Measurements from ENCODE around the gene ULK3. TPM values are rescaled to one million over a fixed set of nuclear protein-coding genes. Genes with fewer than 3 reads are reported as not detected.
"Not testable (repeated sequence)": the region's sequence is repeated elsewhere in the genome, so short reads cannot be mapped to it uniquely, and the experiment has no call there.

The ULK3 gene
- total RNA-seq, 1 donor from 2014 or later, result 34.1 TPM

GRCh38 chr15:74889883-74890664 lies 47.1 kb upstream of the ULK3 start, which contains the start of gene MPI:
Gene MPI (plus strand): TSS chr15:74890042. CDS start chr15:74890074, 32 bp downstream.
- peak; percentile 24 for TF ChIP-seq CTCF (IDR thresholded peaks at IDR 0.05; ENCODE audit: borderline replicate concordance)
- intact Hi-C loops (cut with micrococcal nuclease), result no loop called here

GRCh38 chr15:74889390-74889882 lies 46.5 kb upstream of the ULK3 start:
- Histone ChIP-seq H3K9me3 (replicated peaks) (no peaks in the 10 kb centered on the region), H3K4me3 (peak overlapping the region; percentile 96), H3K36me3 (peaks cover 20% of the 10 kb centered on the region), H3K4me1 (peaks cover 52% of the 10 kb centered on the region), H3K27ac (replicated peaks) (peak overlapping the region; percentile 93), H3K27me3 (ENCODE audit: low read depth) (no peaks in the 10 kb centered on the region)
- DNase-seq, result peak; percentile 57
- intact Hi-C loops (cut with micrococcal nuclease), result no loop called here
- TF ChIP-seq CTCF (IDR thresholded peaks at IDR 0.05; ENCODE audit: borderline replicate concordance), result no peak

More at GRCh38 chr15:74889883-74890664, 47.1 kb upstream of the ULK3 start, which contains the start of gene MPI:
- Histone ChIP-seq H3K4me3 (peak within 1 kb of the TSS; percentile 96), H3K9me3 (replicated peaks) (no peaks in the 10 kb centered on the region), H3K36me3 (peaks cover 20% of the 10 kb centered on the region), H3K27ac (replicated peaks) (peak within 1 kb of the TSS; percentile 93), H3K27me3 (ENCODE audit: low read depth) (no peaks in the 10 kb centered on the region), H3K4me1 (peaks cover 52% of the 10 kb centered on the region)
- peak; percentile 88 for DNase-seq

- Histone ChIP-seq H3K27me3 (ENCODE audit: low read depth) (no peaks in the 10 kb centered on the region), H3K4me1 (peaks cover 52% of the 10 kb centered on the region), H3K27ac (replicated peaks) (peak overlapping the region; percentile 93), H3K36me3 (peaks cover 20% of the 10 kb centered on the region), H3K4me3 (peak overlapping the region; percentile 96), H3K9me3 (replicated peaks) (no peaks in the 10 kb centered on the region)
- no peak for TF ChIP-seq CTCF (IDR thresholded peaks at IDR 0.05; ENCODE audit: borderline replicate concordance)
- DNase-seq, result no peak
- intact Hi-C loops (cut with micrococcal nuclease), result no loop called here
Observed at GRCh38 chr15:74888716-74889115, 45.8 kb upstream of the ULK3 start.

- intact Hi-C loops (cut with micrococcal nuclease); H3K4me3 ChIP-seq; H3K27ac ChIP-seq (replicated peaks); H3K9me3 ChIP-seq (replicated peaks); H3K27me3 ChIP-seq (ENCODE audit: low read depth); DNase-seq; H3K36me3 ChIP-seq: not testable (repeated sequence)
- peaks cover 43% of the 10 kb centered on the region for H3K4me1 ChIP-seq
Observed at GRCh38 chr15:74887537-74888193, 44.7 kb upstream of the ULK3 start.

- H3K27me3 ChIP-seq (ENCODE audit: low read depth), result no peaks in the 10 kb centered on the region
- TF ChIP-seq CTCF (IDR thresholded peaks at IDR 0.05; ENCODE audit: borderline replicate concordance), result no peak
- DNase-seq, result no peak
- peaks cover 7% of the 10 kb centered on the region for H3K9me3 ChIP-seq (replicated peaks)
- intact Hi-C loops (cut with micrococcal nuclease), result no loop called here
- no peak overlapping the region for H3K27ac ChIP-seq (replicated peaks)
- H3K36me3 ChIP-seq, result no peaks in the 10 kb centered on the region
- no peak overlapping the region for H3K4me3 ChIP-seq
- peaks cover 21% of the 10 kb centered on the region for H3K4me1 ChIP-seq
Observed at GRCh38 chr15:74885461-74885860, 42.5 kb upstream of the ULK3 start.

Data from left ventricle myocardium inferior (tissue), 1 donor.